Sigmoid colon (tissue), 4 donors: ENCODE data around the gene MVB12B.

Source experiments
- POLR2A ChIP-seq, 2 donors: fragments of 450-650 bp; IDR thresholded peaks; one replicate each; pipeline ENCODE4 v1.6.1; 2016; ENCODE audit warnings: antibody characterized with exemption in 2 of 2, mild to moderate bottlenecking in 2 of 2, moderate library complexity in 2 of 2
- POLR2AphosphoS5 ChIP-seq, 4 donors: sonication (generic); formaldehyde crosslinking; IDR thresholded peaks; one replicate each; pipeline ENCODE4 v1.6.1; 2017; ENCODE audit warnings: antibody characterized with exemption in 4 of 4
- TF ChIP-seq, protein P1 (sequence below), 4 experiments: fragments of 450-650 bp in 3 of 4; fragments of 200-600 bp in 1 of 4; IDR thresholded peaks; one replicate each; pipeline ENCODE4 v1.5.1; 2016 to 2019; ENCODE audit warnings: antibody characterized with exemption in 4 of 4, mild to moderate bottlenecking in 3 of 4, moderate library complexity in 2 of 4

DNA sequence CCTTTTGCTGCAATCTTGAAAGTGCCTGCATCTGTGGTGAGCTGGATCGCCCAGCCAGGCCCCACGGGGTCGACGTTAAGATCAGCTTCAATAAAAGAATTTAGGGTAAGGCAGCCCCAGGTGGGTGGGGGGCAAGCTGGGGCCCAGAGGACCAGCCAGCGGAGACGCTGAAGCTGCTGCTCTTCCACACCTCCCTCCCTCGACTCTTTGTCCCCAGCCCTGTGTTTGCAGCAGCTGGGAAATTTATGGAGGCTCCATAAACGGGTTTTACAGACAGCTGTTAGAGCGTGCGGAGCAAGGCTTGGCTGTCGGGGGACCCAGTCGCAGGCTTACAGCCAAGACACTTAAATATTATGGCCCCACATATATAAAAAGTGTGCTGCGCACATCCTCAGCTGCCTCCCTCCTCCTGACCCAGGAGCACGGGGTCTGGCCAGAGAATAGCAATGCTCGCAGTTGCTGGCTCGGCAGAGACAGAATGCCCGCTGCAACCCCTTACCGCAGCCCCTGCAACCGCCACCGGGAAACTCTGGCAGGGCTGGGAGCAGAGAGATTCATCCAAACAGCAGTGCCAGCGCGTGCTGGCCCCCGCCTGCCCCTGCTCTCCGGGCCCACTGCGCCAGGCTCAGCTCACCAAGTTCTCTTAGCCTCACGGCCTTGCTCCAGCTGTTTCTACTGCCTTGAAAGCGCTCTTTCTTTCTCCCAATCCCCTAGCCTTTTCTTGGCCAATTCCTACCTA is 28.4 kb upstream of the MVB12B start:
- TF ChIP-seq, protein P1, sequence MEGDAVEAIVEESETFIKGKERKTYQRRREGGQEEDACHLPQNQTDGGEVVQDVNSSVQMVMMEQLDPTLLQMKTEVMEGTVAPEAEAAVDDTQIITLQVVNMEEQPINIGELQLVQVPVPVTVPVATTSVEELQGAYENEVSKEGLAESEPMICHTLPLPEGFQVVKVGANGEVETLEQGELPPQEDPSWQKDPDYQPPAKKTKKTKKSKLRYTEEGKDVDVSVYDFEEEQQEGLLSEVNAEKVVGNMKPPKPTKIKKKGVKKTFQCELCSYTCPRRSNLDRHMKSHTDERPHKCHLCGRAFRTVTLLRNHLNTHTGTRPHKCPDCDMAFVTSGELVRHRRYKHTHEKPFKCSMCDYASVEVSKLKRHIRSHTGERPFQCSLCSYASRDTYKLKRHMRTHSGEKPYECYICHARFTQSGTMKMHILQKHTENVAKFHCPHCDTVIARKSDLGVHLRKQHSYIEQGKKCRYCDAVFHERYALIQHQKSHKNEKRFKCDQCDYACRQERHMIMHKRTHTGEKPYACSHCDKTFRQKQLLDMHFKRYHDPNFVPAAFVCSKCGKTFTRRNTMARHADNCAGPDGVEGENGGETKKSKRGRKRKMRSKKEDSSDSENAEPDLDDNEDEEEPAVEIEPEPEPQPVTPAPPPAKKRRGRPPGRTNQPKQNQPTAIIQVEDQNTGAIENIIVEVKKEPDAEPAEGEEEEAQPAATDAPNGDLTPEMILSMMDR (IDR thresholded peaks at IDR 0.05), result no peak
- TF ChIP-seq POLR2A (IDR thresholded peaks at IDR 0.05) (no peak), POLR2AphosphoS5 (IDR thresholded peaks at IDR 0.05) (no peak)
